Uterus (tissue), 2 donors: ENCODE results near the gene CACNB4.

Experiments
- POLR2A ChIP-seq, 2 donors: fragments of 450-650 bp; IDR thresholded peaks; one replicate each; pipeline ENCODE4 v1.6.1; 2016; ENCODE audit warnings: antibody characterized with exemption in 2 of 2, mild to moderate bottlenecking in 1 of 2, moderate library complexity in 1 of 2
- TF ChIP-seq, protein P1 (sequence below), 4 experiments: fragments of 200-600 bp in 2 of 4; fragments of 450-650 bp in 2 of 4; sonication (generic) in 2 of 4; IDR thresholded peaks; one replicate each; pipeline ENCODE4 v1.5.1; 2016 to 2019; ENCODE audit warnings: antibody characterized with exemption in 4 of 4, mild to moderate bottlenecking in 2 of 4, moderate library complexity in 1 of 4

DNA sequence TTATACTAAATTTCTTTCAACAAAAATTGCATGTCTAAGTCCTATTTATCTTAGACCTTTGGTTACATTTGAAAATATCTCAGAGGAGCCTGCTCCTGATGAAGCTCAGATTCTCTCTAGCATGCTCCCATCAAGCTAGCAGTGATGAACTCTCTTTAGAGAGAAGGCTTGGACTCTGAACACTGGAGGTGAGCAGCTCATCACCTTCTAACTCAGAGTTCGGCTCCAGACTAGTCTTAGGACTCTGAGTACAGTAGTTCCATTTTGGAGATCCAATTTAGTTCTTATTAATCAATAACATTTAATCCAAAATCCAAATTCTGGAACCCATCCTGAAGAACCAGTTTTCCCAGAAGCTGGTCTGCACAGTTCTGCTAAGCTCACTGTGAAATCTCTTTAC lies 107.8 kb downstream of the CACNB4 start:
- TF ChIP-seq, protein P1, sequence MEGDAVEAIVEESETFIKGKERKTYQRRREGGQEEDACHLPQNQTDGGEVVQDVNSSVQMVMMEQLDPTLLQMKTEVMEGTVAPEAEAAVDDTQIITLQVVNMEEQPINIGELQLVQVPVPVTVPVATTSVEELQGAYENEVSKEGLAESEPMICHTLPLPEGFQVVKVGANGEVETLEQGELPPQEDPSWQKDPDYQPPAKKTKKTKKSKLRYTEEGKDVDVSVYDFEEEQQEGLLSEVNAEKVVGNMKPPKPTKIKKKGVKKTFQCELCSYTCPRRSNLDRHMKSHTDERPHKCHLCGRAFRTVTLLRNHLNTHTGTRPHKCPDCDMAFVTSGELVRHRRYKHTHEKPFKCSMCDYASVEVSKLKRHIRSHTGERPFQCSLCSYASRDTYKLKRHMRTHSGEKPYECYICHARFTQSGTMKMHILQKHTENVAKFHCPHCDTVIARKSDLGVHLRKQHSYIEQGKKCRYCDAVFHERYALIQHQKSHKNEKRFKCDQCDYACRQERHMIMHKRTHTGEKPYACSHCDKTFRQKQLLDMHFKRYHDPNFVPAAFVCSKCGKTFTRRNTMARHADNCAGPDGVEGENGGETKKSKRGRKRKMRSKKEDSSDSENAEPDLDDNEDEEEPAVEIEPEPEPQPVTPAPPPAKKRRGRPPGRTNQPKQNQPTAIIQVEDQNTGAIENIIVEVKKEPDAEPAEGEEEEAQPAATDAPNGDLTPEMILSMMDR (IDR thresholded peaks at IDR 0.05): no peak
- TF ChIP-seq POLR2A (IDR thresholded peaks at IDR 0.05): no peak
